ENCODE data around the gene SCRN1. TPM values are rescaled to one million over a fixed set of nuclear protein-coding genes. Genes with fewer than 3 reads are reported as not detected.

Gene SCRN1
- total RNA-seq, 1 experiment from 2014 or later: 96.2 TPM

GRCh38 chr7:29958667-29959358, 30.8 kb downstream of the SCRN1 start (continued):
- TF ChIP-seq E2F4 (CRISPR knock-in tag; IDR thresholded peaks at IDR 0.05; ENCODE audit: borderline replicate concordance, low read depth) (no peak), JUN (CRISPR knock-in tag; IDR thresholded peaks at IDR 0.05) (no peak), NFATC4 (CRISPR knock-in tag; IDR thresholded peaks at IDR 0.05) (no peak), ZNF396 (CRISPR knock-in tag; IDR thresholded peaks at IDR 0.05; ENCODE audit: borderline replicate concordance) (no peak), SOX15 (CRISPR knock-in tag; IDR thresholded peaks at IDR 0.05) (no peak), ZNF281 (CRISPR knock-in tag; IDR thresholded peaks at IDR 0.05) (no peak), RELA (CRISPR knock-in tag; IDR thresholded peaks at IDR 0.05; ENCODE audit: borderline replicate concordance) (no peak), STAT6 (CRISPR knock-in tag; conservative IDR thresholded peaks at IDR 0.05; ENCODE audit: low read depth) (no peak)

GRCh38 chr7:29957521-29958310, 31.9 kb downstream of the SCRN1 start:
- Mint-ChIP-seq H3K36me3 (peaks cover 37% of the 10 kb centered on the region), H3K27ac (peak overlapping the region; percentile 39; the same call in 1 of the 2 replicates), H3K9me3 (peaks cover 4% of the 10 kb centered on the region), H3K4me1 (peaks cover 36% of the 10 kb centered on the region), H3K4me3 (no peak overlapping the region), H3K27me3 (ENCODE audit: low read depth) (no peaks in the 10 kb centered on the region)
- CTCF ChIA-PET: interaction anchor here (1.2 kb wide), 1 partner anchor 104 kb away, joined by 4 read pairs; no protein-coding TSS in a partner anchor
- DNase-seq (ENCODE audit: low spot score): no peak
- ATAC-seq: peak; percentile 41; the same call in 1 of the 2 replicates
- POLR2A ChIA-PET: no interaction called here
- TF ChIP-seq ZNF121 (CRISPR knock-in tag; IDR thresholded peaks at IDR 0.05) (peak; percentile 90), RELA (CRISPR knock-in tag; IDR thresholded peaks at IDR 0.05; ENCODE audit: borderline replicate concordance) (no peak), PRRX2 (CRISPR knock-in tag; IDR thresholded peaks at IDR 0.05) (no peak), SOX15 (CRISPR knock-in tag; IDR thresholded peaks at IDR 0.05) (no peak), KAT7 (CRISPR knock-in tag; IDR thresholded peaks at IDR 0.05; ENCODE audit: borderline replicate concordance) (no peak), ZNF263 (CRISPR knock-in tag; IDR thresholded peaks at IDR 0.05; ENCODE audit: low read depth) (no peak), ZNF281 (CRISPR knock-in tag; IDR thresholded peaks at IDR 0.05) (no peak)
